HCT116 (cell line): ENCODE data around the gene DOCK4. TPM values are rescaled to one million over a fixed set of nuclear protein-coding genes. Genes with fewer than 3 reads are reported as not detected.

Experiments used
- ATAC-seq: fragments of 200-7000 bp; cut with Tn5 transposase; 2 replicates; pipeline ENCODE4 v1.9.1; 2020; ENCODE audit warnings: mild to moderate bottlenecking, moderate library complexity
- BruUV-seq: library from RNA; stranded (reverse); fragments of 400-500 nt; replicated peaks from 2 replicates; lab custom pipeline; 2021; lab: Mats Ljungman, UMichigan
- CTCF ChIA-PET: fragments of 300-600 bp; sonication (Branson Sonifier 250); formaldehyde crosslinking; loops from one replicate; lab custom pipeline; 2021; ENCODE audit warnings: antibody characterized with exemption; lab: Charles Lee
- POLR2A ChIA-PET: fragments of 300-600, 350-600 bp; sonication (Branson Sonifier 250); formaldehyde crosslinking; loops from one replicate; lab custom pipeline; 2021; ENCODE audit warnings: antibody characterized with exemption; lab: Charles Lee
- RAD21 ChIA-PET, 2 experiments: fragments of 300-600 bp; sonication (Branson Sonifier 250); formaldehyde crosslinking; loops; one replicate each; lab custom pipeline; 2023; ENCODE audit warnings: low total read pairs in 2 of 2; ENCODE audit not compliant: uncharacterized antibody in 2 of 2, unreplicated experiment in 2 of 2, low non-redundant PET in 1 of 2; lab: Charles Lee
- DNase-seq: peaks from one replicate; pipeline ENCODE4 v3.0.0-alpha.2; 2010; ENCODE audit warnings: low read depth, low spot score
- H2AFZ ChIP-seq: fragments of 200-600 bp; shearing (Covaris generic), sonication (generic); 2 replicates; pipeline ENCODE4 v1.6.1; 2017; ENCODE audit warnings: low read depth, mixed run types, mixed read lengths, antibody characterized with exemption, low read length; ENCODE audit not compliant: poor library complexity, severe bottlenecking
- H3K27ac ChIP-seq: 2 replicates; pipeline ENCODE4 v1.5.1; 2012; ENCODE audit warnings: low read depth, low read length
- H3K27me3 ChIP-seq: fragments of 200-600 bp; sonication (generic); 2 replicates; pipeline ENCODE4 v1.6.1; 2016; ENCODE audit warnings: mixed run types, low read length, mixed read lengths; ENCODE audit not compliant: insufficient read depth
- H3K36me3 ChIP-seq, 2 experiments: fragments of 200-500 bp in 1 of 2; fragments of 200-600 bp in 1 of 2; sonication (Bioruptor generic) in 1 of 2; sonication (generic) in 1 of 2; 2 replicates each; pipeline versions ENCODE4 v1.5.1 to v1.6.1; 2014 to 2016; ENCODE audit warnings: low read length in 2 of 2, inconsistent platforms in 1 of 2, mixed read lengths in 1 of 2, mixed run types in 1 of 2; ENCODE audit not compliant: insufficient read depth in 2 of 2, control insufficient read depth in 1 of 2
- H3K4me1 ChIP-seq, 2 experiments: fragments of 200-600 bp in 1 of 2; sonication (generic) in 1 of 2; 2 replicates each; pipeline versions ENCODE4 v1.5.1 to v1.6.1; 2012 to 2017; ENCODE audit warnings: low read length in 2 of 2, inconsistent platforms in 1 of 2, mild to moderate bottlenecking in 1 of 2, mixed read lengths in 1 of 2, mixed run types in 1 of 2, moderate library complexity in 1 of 2; ENCODE audit not compliant: insufficient read depth in 2 of 2, control insufficient read depth in 1 of 2
- H3K4me2 ChIP-seq: fragments of 200-600 bp; sonication (generic); 2 replicates; pipeline ENCODE4 v1.6.1; 2017; ENCODE audit warnings: mixed run types, low read length, mixed read lengths
- H3K4me3 ChIP-seq, 2 experiments: fragments of 200-600 bp in 1 of 2; sonication (generic) in 1 of 2; replicated peaks in 1 of 2; 2 replicates each; pipeline ENCODE4 v1.5.1; 2011 to 2016; ENCODE audit warnings: low read length in 2 of 2, control low read depth in 1 of 2, low read depth in 1 of 2, mild to moderate bottlenecking in 1 of 2, mixed read lengths in 1 of 2, mixed run types in 1 of 2
- H3K79me2 ChIP-seq: fragments of 200-600 bp; sonication (generic); 2 replicates; pipeline ENCODE4 v1.6.1; 2017; ENCODE audit warnings: mild to moderate bottlenecking, mixed run types, low read length, moderate library complexity, mixed read lengths; ENCODE audit not compliant: insufficient read depth
- H3K9ac ChIP-seq: fragments of 200-600 bp; sonication (generic); 2 replicates; pipeline ENCODE4 v1.6.1; 2016; ENCODE audit warnings: low read length, mixed read lengths
- H3K9me2 ChIP-seq: fragments of 200-600 bp; sonication (generic), shearing (Covaris generic); 2 replicates; pipeline ENCODE4 v1.6.1; 2017; ENCODE audit warnings: mixed run types, mild to moderate bottlenecking, moderate library complexity; ENCODE audit not compliant: insufficient read depth
- H3K9me3 ChIP-seq, 2 experiments: fragments of 200-500 bp in 1 of 2; fragments of 200-600 bp in 1 of 2; sonication (Bioruptor generic) in 1 of 2; sonication (generic) in 1 of 2; 2 replicates each; pipeline ENCODE4 v1.6.1; 2014 to 2017; ENCODE audit warnings: low read length in 2 of 2, mixed read lengths in 2 of 2, inconsistent platforms in 1 of 2, low read depth in 1 of 2, mild to moderate bottlenecking in 1 of 2, mixed run types in 1 of 2, moderate library complexity in 1 of 2; ENCODE audit not compliant: control insufficient read depth in 1 of 2, insufficient read depth in 1 of 2
- H4K20me1 ChIP-seq: fragments of 200-600 bp; sonication (generic), shearing (Covaris generic); 2 replicates; pipeline ENCODE4 v1.6.1; 2017; ENCODE audit warnings: mixed run types, mild to moderate bottlenecking, moderate library complexity; ENCODE audit not compliant: insufficient read depth
- ATF3 ChIP-seq: IDR thresholded peaks from 2 replicates; pipeline ENCODE4 v1.6.1; 2012
- CTCF ChIP-seq, 3 experiments: fragments of 200-600 bp in 1 of 3; sonication (generic) in 1 of 3; IDR thresholded peaks in 2 of 3; conservative IDR thresholded peaks in 1 of 3; 2 replicates each; pipeline ENCODE4 v1.5.1; 2012 to 2017; ENCODE audit warnings: low read depth in 2 of 3, low read length in 2 of 3, antibody characterized with exemption in 1 of 3, borderline replicate concordance in 1 of 3, control low read depth in 1 of 3, mild to moderate bottlenecking in 1 of 3, mixed read lengths in 1 of 3, mixed run types in 1 of 3, moderate library complexity in 1 of 3; ENCODE audit not compliant: insufficient read depth in 1 of 3
- EGR1 ChIP-seq: IDR thresholded peaks from 2 replicates; pipeline ENCODE4 v1.6.1; 2012; ENCODE audit warnings: low read depth
- ELF1 ChIP-seq: IDR thresholded peaks from 2 replicates; pipeline ENCODE4 v1.6.1; 2012; ENCODE audit warnings: low read depth, borderline replicate concordance
- FOSL1 ChIP-seq: IDR thresholded peaks from 2 replicates; pipeline ENCODE4 v1.6.1; 2012; ENCODE audit warnings: low read depth
- MAX ChIP-seq: IDR thresholded peaks from 2 replicates; pipeline ENCODE4 v1.6.1; 2012
- POLR2A ChIP-seq: IDR thresholded peaks from 2 replicates; pipeline ENCODE4 v1.7.0; 2011; ENCODE audit warnings: borderline replicate concordance; ENCODE audit not compliant: insufficient read depth, insufficient read length; ENCODE audit errors: extremely low read depth
- RAD21 ChIP-seq: IDR thresholded peaks from 2 replicates; pipeline ENCODE4 v1.6.1; 2012; ENCODE audit warnings: low read depth, mild to moderate bottlenecking
- REST ChIP-seq: IDR thresholded peaks from 2 replicates; pipeline ENCODE4 v1.6.1; 2012; ENCODE audit warnings: low read depth
- SIN3A ChIP-seq: IDR thresholded peaks from 2 replicates; pipeline ENCODE4 v1.6.1; 2012; ENCODE audit warnings: low read depth
- TCF7L2 ChIP-seq: IDR thresholded peaks from 2 replicates; pipeline ENCODE4 v1.7.0; 2011; ENCODE audit warnings: borderline replicate concordance, inconsistent platforms; ENCODE audit not compliant: insufficient read depth, insufficient read length; ENCODE audit errors: extremely low read depth
- intact Hi-C: fragments of 100-400 bp; cut with micrococcal nuclease; formaldehyde crosslinking; loops from 2 replicates; pipeline ENCODE4 v1.10.0; 2022
- total RNA-seq: library from RNA; stranded (reverse); gene quantifications from one replicate; pipeline ENCODE4 v1.2.1, GENCODE V29; 2021; ENCODE audit not compliant: unreplicated experiment

DOCK4 gene
- total RNA-seq, 1 experiment from 2014 or later: 2.2 TPM

- Histone ChIP-seq H3K36me3 (no peaks in the 10 kb centered on the region), H4K20me1 (no peaks in the 10 kb centered on the region), H3K79me2 (no peaks in the 10 kb centered on the region), H3K4me1 (no peaks in the 10 kb centered on the region), H3K9me3 (no peaks in the 10 kb centered on the region), H3K4me3 (no peak overlapping the region), H3K9ac (no peak overlapping the region), H3K27me3 (no peaks in the 10 kb centered on the region), H3K27ac (no peak overlapping the region), H3K9me2 (no peaks in the 10 kb centered on the region), H3K4me2 (no peak overlapping the region), H2AFZ (no peak overlapping the region)
- intact Hi-C loops: no loop called here
- POLR2A ChIA-PET: no interaction called here
- CTCF ChIA-PET: no interaction called here
- ATAC-seq: no peak
- RAD21 ChIA-PET: no interaction called here
- DNase-seq: no peak
- no peak for TF ChIP-seq TCF7L2
- TF ChIP-seq RAD21: no peak
- TF ChIP-seq FOSL1: no peak
- no peak for TF ChIP-seq EGR1
- no peak for TF ChIP-seq CTCF (IDR thresholded peaks at IDR 0.05 in 2 of 3, conservative IDR thresholded peaks at IDR 0.05 in 1 of 3; ENCODE audit: borderline replicate concordance in 1 of 3, insufficient read depth in 1 of 3, low read depth in 2 of 3, low read length in 2 of 3)
- TF ChIP-seq ATF3: no peak
- no peak for TF ChIP-seq POLR2A
- no peak for TF ChIP-seq SIN3A
- no peak for TF ChIP-seq ELF1
- no peak for TF ChIP-seq REST
- TF ChIP-seq MAX: no peak
- BruUV-seq: no TSS peak
Observed at GRCh38 chr7:111825046-111825445, 381.2 kb downstream of the DOCK4 start.
